SK-N-SH (cell line): ENCODE results near the gene STX17.

Experiments used
- CTCF ChIP-seq: fragments of 200-600 bp; sonication (generic); IDR thresholded peaks from 2 replicates; pipeline ENCODE4 v1.6.1; 2017; ENCODE audit warnings: antibody characterized with exemption, mild to moderate bottlenecking, moderate library complexity
- GABPA ChIP-seq: IDR thresholded peaks from 2 replicates; pipeline ENCODE4 v1.4.0; 2012; ENCODE audit warnings: low read depth, mild to moderate bottlenecking
- MAX ChIP-seq: IDR thresholded peaks from 2 replicates; pipeline ENCODE4 v1.4.0; 2012; ENCODE audit warnings: low read depth
- MXI1 ChIP-seq: IDR thresholded peaks from 2 replicates; pipeline ENCODE4 v1.6.1; 2012; ENCODE audit warnings: mild to moderate bottlenecking, low read depth, low read length, improper control_type of control experiment
- POLR2AphosphoS5 ChIP-seq: IDR thresholded peaks from 2 replicates; pipeline ENCODE4 v1.6.1; 2012; ENCODE audit warnings: low read depth, low read length
- RCOR1 ChIP-seq: fragments of 150-350 bp; IDR thresholded peaks from 2 replicates; pipeline ENCODE4 v1.6.1; 2017; ENCODE audit warnings: antibody characterized with exemption, low read length
- USF1 ChIP-seq: IDR thresholded peaks from 2 replicates; pipeline ENCODE4 v1.4.0; 2012; ENCODE audit warnings: low read depth, borderline replicate concordance
- USF2 ChIP-seq: fragments of 150-350 bp; IDR thresholded peaks from 2 replicates; pipeline ENCODE4 v1.6.1; 2017; ENCODE audit warnings: antibody characterized with exemption, low read length, low read depth, borderline replicate concordance
- YY1 ChIP-seq: IDR thresholded peaks from 2 replicates; pipeline ENCODE4 v1.4.0; 2012; ENCODE audit warnings: low read depth, mild to moderate bottlenecking
- TF ChIP-seq, protein P1 (sequence below): IDR thresholded peaks from 2 replicates; pipeline ENCODE4; 2012
- TF ChIP-seq, protein P2 (sequence below): IDR thresholded peaks from 2 replicates; pipeline ENCODE4 v1.6.1; 2012; ENCODE audit warnings: mild to moderate bottlenecking, low read depth, low read length, moderate library complexity

- no peak for TF ChIP-seq YY1
- no peak for TF ChIP-seq CTCF
- TF ChIP-seq, protein P1, sequence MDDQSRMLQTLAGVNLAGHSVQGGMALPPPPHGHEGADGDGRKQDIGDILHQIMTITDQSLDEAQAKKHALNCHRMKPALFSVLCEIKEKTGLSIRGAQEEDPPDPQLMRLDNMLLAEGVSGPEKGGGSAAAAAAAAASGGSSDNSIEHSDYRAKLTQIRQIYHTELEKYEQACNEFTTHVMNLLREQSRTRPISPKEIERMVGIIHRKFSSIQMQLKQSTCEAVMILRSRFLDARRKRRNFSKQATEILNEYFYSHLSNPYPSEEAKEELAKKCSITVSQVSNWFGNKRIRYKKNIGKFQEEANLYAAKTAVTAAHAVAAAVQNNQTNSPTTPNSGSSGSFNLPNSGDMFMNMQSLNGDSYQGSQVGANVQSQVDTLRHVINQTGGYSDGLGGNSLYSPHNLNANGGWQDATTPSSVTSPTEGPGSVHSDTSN, result no peak
- TF ChIP-seq USF1, result no peak
- no peak for TF ChIP-seq GABPA
- TF ChIP-seq POLR2AphosphoS5, result no peak
- TF ChIP-seq, protein P2, sequence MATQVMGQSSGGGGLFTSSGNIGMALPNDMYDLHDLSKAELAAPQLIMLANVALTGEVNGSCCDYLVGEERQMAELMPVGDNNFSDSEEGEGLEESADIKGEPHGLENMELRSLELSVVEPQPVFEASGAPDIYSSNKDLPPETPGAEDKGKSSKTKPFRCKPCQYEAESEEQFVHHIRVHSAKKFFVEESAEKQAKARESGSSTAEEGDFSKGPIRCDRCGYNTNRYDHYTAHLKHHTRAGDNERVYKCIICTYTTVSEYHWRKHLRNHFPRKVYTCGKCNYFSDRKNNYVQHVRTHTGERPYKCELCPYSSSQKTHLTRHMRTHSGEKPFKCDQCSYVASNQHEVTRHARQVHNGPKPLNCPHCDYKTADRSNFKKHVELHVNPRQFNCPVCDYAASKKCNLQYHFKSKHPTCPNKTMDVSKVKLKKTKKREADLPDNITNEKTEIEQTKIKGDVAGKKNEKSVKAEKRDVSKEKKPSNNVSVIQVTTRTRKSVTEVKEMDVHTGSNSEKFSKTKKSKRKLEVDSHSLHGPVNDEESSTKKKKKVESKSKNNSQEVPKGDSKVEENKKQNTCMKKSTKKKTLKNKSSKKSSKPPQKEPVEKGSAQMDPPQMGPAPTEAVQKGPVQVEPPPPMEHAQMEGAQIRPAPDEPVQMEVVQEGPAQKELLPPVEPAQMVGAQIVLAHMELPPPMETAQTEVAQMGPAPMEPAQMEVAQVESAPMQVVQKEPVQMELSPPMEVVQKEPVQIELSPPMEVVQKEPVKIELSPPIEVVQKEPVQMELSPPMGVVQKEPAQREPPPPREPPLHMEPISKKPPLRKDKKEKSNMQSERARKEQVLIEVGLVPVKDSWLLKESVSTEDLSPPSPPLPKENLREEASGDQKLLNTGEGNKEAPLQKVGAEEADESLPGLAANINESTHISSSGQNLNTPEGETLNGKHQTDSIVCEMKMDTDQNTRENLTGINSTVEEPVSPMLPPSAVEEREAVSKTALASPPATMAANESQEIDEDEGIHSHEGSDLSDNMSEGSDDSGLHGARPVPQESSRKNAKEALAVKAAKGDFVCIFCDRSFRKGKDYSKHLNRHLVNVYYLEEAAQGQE, result no peak
- no peak for TF ChIP-seq RCOR1
- TF ChIP-seq MAX, result no peak
- TF ChIP-seq USF2, result no peak
- no peak for TF ChIP-seq MXI1
Observed at GRCh38 chr9:99998266-99998665, 91.8 kb downstream of the STX17 start.
